Measurements from ENCODE around the gene ZNF335. TPM values are rescaled to one million over a fixed set of nuclear protein-coding genes. Genes with fewer than 3 reads are reported as not detected.
A peak's percentile ranks its signal among the peaks of the same experiment; 100 is the strongest.

ZNF335 gene
- total and polyA plus RNA-seq, 2 of the 13 experiments (the other 11 are each of a cell fraction or from before 2014, with no cell fraction given): 9.7 to 13.7 TPM

DNA sequence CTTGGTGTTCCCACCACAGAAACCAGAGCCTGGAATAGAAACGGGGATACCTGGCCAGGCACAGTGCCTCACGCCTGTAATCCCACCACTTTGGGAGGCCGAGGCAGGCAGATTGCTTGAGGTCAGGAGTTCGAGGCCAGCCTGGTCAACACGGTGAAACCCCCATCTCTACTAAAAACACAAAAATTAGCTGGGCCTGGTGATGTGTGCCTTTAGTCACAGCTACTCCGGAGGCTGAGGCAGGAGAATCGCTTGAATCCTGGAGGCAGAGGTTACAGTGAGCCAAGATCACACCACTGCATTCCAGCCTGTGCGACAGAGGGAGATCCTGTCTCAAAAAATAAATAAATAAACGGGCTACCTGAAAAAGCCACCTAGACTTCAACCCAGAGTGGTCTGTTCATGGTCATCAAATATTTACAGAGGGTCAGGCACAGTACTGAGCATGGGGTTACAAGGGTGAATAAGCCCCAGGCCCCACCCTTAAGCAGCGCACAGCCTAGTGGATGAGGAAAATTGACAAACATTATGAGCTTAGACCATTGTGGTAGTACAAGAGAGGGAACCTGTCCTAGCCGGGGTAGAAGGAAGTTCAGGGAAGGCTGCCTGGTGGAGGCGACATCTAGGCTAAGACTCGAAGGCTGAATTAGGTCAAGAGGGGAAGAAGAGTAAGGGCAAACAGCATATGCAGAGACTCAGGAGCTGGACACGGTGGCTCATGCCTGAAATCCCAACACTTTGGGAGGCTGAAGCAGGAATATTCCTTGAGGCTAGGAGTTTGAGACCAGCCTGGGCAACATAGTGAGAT is 44.7 kb downstream of the ZNF335 start (continued):
- TF ChIP-seq ZSCAN25 (CRISPR knock-in tag; IDR thresholded peaks at IDR 0.05) (peak; percentile 90), ZNF687 (CRISPR knock-in tag; IDR thresholded peaks at IDR 0.05) (peak; percentile 70), YY1 (IDR thresholded peaks at IDR 0.05; ENCODE audit: insufficient read depth, insufficient replicate concordance, low read depth, low read length) (no peak), TBL1XR1 (IDR thresholded peaks at IDR 0.05; ENCODE audit: borderline replicate concordance, low read length, partially characterized antibody) (peak; percentile 96), ZNF136 (CRISPR knock-in tag; IDR thresholded peaks at IDR 0.05; ENCODE audit: low read depth) (0 out of 2 replicates have a peak, but pooled peaks have one; percentile 64), ZNF501 (CRISPR knock-in tag; IDR thresholded peaks at IDR 0.05) (peak; percentile 99), ARID2 (CRISPR knock-in tag; IDR thresholded peaks at IDR 0.05; ENCODE audit: borderline replicate concordance) (no peak), HNRNPLL (IDR thresholded peaks at IDR 0.05; ENCODE audit: low read depth, low read length, poor library complexity, severe bottlenecking) (no peak), ZNF605 (CRISPR knock-in tag; IDR thresholded peaks at IDR 0.05) (peak; percentile 93), ATF7-NPFF (CRISPR knock-in tag; IDR thresholded peaks at IDR 0.05; ENCODE audit: low read depth) (0 out of 2 replicates have a peak, but pooled peaks have one; percentile 8), FOXK1 (CRISPR knock-in tag; IDR thresholded peaks at IDR 0.05; ENCODE audit: borderline replicate concordance, low read depth) (peak; percentile 84), SNAI1 (CRISPR knock-in tag; IDR thresholded peaks at IDR 0.05; ENCODE audit: borderline replicate concordance) (peak; percentile 20; the same call in 1 of the 2 replicates), WIZ (CRISPR knock-in tag; IDR thresholded peaks at IDR 0.05) (0 out of 2 replicates have a peak, but pooled peaks have one; percentile 36), SKI (IDR thresholded peaks at IDR 0.05; ENCODE audit: partially characterized antibody) (peak; percentile 98), ZEB1 (IDR thresholded peaks at IDR 0.05; ENCODE audit: insufficient replicate concordance, low read depth) (peak; percentile 94)
- TF ChIP-seq, protein P1, sequence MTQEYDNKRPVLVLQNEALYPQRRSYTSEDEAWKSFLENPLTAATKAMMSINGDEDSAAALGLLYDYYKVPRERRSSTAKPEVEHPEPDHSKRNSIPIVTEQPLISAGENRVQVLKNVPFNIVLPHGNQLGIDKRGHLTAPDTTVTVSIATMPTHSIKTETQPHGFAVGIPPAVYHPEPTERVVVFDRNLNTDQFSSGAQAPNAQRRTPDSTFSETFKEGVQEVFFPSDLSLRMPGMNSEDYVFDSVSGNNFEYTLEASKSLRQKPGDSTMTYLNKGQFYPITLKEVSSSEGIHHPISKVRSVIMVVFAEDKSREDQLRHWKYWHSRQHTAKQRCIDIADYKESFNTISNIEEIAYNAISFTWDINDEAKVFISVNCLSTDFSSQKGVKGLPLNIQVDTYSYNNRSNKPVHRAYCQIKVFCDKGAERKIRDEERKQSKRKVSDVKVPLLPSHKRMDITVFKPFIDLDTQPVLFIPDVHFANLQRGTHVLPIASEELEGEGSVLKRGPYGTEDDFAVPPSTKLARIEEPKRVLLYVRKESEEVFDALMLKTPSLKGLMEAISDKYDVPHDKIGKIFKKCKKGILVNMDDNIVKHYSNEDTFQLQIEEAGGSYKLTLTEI (CRISPR knock-in tag; conservative IDR thresholded peaks at IDR 0.05): no peak
- TF ChIP-seq, protein P2, sequence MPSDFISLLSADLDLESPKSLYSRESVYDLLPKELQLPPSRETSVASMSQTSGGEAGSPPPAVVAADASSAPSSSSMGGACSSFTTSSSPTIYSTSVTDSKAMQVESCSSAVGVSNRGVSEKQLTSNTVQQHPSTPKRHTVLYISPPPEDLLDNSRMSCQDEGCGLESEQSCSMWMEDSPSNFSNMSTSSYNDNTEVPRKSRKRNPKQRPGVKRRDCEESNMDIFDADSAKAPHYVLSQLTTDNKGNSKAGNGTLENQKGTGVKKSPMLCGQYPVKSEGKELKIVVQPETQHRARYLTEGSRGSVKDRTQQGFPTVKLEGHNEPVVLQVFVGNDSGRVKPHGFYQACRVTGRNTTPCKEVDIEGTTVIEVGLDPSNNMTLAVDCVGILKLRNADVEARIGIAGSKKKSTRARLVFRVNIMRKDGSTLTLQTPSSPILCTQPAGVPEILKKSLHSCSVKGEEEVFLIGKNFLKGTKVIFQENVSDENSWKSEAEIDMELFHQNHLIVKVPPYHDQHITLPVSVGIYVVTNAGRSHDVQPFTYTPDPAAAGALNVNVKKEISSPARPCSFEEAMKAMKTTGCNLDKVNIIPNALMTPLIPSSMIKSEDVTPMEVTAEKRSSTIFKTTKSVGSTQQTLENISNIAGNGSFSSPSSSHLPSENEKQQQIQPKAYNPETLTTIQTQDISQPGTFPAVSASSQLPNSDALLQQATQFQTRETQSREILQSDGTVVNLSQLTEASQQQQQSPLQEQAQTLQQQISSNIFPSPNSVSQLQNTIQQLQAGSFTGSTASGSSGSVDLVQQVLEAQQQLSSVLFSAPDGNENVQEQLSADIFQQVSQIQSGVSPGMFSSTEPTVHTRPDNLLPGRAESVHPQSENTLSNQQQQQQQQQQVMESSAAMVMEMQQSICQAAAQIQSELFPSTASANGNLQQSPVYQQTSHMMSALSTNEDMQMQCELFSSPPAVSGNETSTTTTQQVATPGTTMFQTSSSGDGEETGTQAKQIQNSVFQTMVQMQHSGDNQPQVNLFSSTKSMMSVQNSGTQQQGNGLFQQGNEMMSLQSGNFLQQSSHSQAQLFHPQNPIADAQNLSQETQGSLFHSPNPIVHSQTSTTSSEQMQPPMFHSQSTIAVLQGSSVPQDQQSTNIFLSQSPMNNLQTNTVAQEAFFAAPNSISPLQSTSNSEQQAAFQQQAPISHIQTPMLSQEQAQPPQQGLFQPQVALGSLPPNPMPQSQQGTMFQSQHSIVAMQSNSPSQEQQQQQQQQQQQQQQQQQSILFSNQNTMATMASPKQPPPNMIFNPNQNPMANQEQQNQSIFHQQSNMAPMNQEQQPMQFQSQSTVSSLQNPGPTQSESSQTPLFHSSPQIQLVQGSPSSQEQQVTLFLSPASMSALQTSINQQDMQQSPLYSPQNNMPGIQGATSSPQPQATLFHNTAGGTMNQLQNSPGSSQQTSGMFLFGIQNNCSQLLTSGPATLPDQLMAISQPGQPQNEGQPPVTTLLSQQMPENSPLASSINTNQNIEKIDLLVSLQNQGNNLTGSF (CRISPR knock-in tag; IDR thresholded peaks at IDR 0.05): no peak; the same call in 1 of the 2 replicates

Measured in HepG2 (cell line).